H9 (cell line): ENCODE data around the gene FALEC. TPM values are rescaled to one million over a fixed set of nuclear protein-coding genes. Genes with fewer than 3 reads are reported as not detected.

ENCODE experiments used
- DNase-seq: peaks from one replicate; pipeline ENCODE4 v3.0.0-alpha.2; 2017
- H2AFZ ChIP-seq: one replicate; pipeline ENCODE4 v1.6.1; 2013; ENCODE audit warnings: mild to moderate bottlenecking, low read length, control low read depth, moderate library complexity
- H2AK5ac ChIP-seq: 2 replicates; pipeline ENCODE4 v1.6.1; 2013; ENCODE audit warnings: low read length, control low read depth, mixed read lengths; ENCODE audit not compliant: insufficient read length
- H2BK120ac ChIP-seq: one replicate; pipeline ENCODE4 v1.6.1; 2013; ENCODE audit warnings: low read depth, mild to moderate bottlenecking, low read length, control low read depth, inconsistent platforms; ENCODE audit not compliant: poor library complexity, severe bottlenecking
- H2BK12ac ChIP-seq: 2 replicates; pipeline ENCODE4 v1.6.1; 2013; ENCODE audit warnings: low read length, control low read depth, mixed read lengths, low read depth; ENCODE audit not compliant: insufficient read length
- H2BK15ac ChIP-seq: 2 replicates; pipeline ENCODE4 v1.6.1; 2013; ENCODE audit warnings: low read depth, low read length, control low read depth
- H2BK20ac ChIP-seq: one replicate; pipeline ENCODE4 v1.6.1; 2013; ENCODE audit warnings: low read depth, mild to moderate bottlenecking, low read length, control low read depth, inconsistent platforms; ENCODE audit not compliant: poor library complexity, severe bottlenecking
- H2BK5ac ChIP-seq: 2 replicates; pipeline ENCODE4 v1.6.1; 2013; ENCODE audit warnings: low read length, control low read depth, mixed read lengths; ENCODE audit not compliant: insufficient read length
- H3K14ac ChIP-seq: 2 replicates; pipeline ENCODE4 v1.6.1; 2013; ENCODE audit warnings: low read length, control low read depth; ENCODE audit not compliant: insufficient read depth
- H3K18ac ChIP-seq: 2 replicates; pipeline ENCODE4 v1.6.1; 2013; ENCODE audit warnings: low read depth, mild to moderate bottlenecking, mixed read lengths, low read length, control low read depth; ENCODE audit not compliant: insufficient read length
- H3K23ac ChIP-seq: 2 replicates; pipeline ENCODE4 v1.6.1; 2013; ENCODE audit warnings: low read length, control low read depth, mixed read lengths, low read depth; ENCODE audit not compliant: insufficient read length
- H3K23me2 ChIP-seq: 2 replicates; pipeline ENCODE4 v1.6.1; 2013; ENCODE audit warnings: low read depth, mild to moderate bottlenecking, mixed read lengths, low read length, control low read depth; ENCODE audit not compliant: insufficient read length, poor library complexity, severe bottlenecking
- H3K27ac ChIP-seq: 2 replicates; pipeline ENCODE4 v1.5.1; 2013; ENCODE audit warnings: low read length, control low read depth, mixed read lengths, low read depth; ENCODE audit not compliant: insufficient read length
- H3K27me3 ChIP-seq: 2 replicates; pipeline ENCODE4 v1.6.1; 2013; ENCODE audit warnings: low read length, control low read depth, inconsistent platforms; ENCODE audit not compliant: insufficient read depth
- H3K4ac ChIP-seq: 2 replicates; pipeline ENCODE4 v1.6.1; 2013; ENCODE audit warnings: low read depth, mild to moderate bottlenecking, control low read depth, inconsistent platforms, low read length, moderate library complexity
- H3K4me1 ChIP-seq: 2 replicates; pipeline ENCODE4 v1.6.1; 2013; ENCODE audit warnings: low read length, control low read depth, inconsistent platforms; ENCODE audit not compliant: insufficient read depth
- H3K4me2 ChIP-seq: 2 replicates; pipeline ENCODE4 v1.6.1; 2013; ENCODE audit warnings: low read length, control low read depth, mixed read lengths; ENCODE audit not compliant: insufficient read length, insufficient read depth
- H3K56ac ChIP-seq: 2 replicates; pipeline ENCODE4 v1.6.1; 2013; ENCODE audit warnings: low read depth, mild to moderate bottlenecking, mixed read lengths, low read length, control low read depth; ENCODE audit not compliant: insufficient read length
- H3K79me1 ChIP-seq: 2 replicates; pipeline ENCODE4 v1.6.1; 2013; ENCODE audit warnings: low read depth, mild to moderate bottlenecking, moderate library complexity, low read length, control low read depth, inconsistent platforms; ENCODE audit not compliant: insufficient read depth, poor library complexity, severe bottlenecking
- H3K79me2 ChIP-seq: 2 replicates; pipeline ENCODE4 v1.6.1; 2013; ENCODE audit warnings: low read length, control low read depth, inconsistent platforms; ENCODE audit not compliant: insufficient read depth
- H3K9ac ChIP-seq: 2 replicates; pipeline ENCODE4 v1.6.1; 2013; ENCODE audit warnings: low read length, control low read depth, mixed read lengths; ENCODE audit not compliant: insufficient read length; ENCODE audit errors: extremely low read depth
- H3K9me3 ChIP-seq: one replicate; pipeline ENCODE4 v1.6.1; 2013; ENCODE audit warnings: low read depth, low read length, inconsistent platforms; ENCODE audit not compliant: control insufficient read depth
- H3T11ph ChIP-seq: one replicate; pipeline ENCODE4 v1.6.1; 2013; ENCODE audit warnings: mild to moderate bottlenecking, low read length, control low read depth, inconsistent platforms
- H4K20me1 ChIP-seq: one replicate; pipeline ENCODE4 v1.6.1; 2013; ENCODE audit not compliant: control insufficient read depth, insufficient read length, insufficient read depth
- H4K5ac ChIP-seq: 2 replicates; pipeline ENCODE4 v1.6.1; 2013; ENCODE audit warnings: low read depth, mild to moderate bottlenecking, mixed read lengths, low read length, control low read depth; ENCODE audit not compliant: insufficient read length
- H4K8ac ChIP-seq: replicated peaks from 2 replicates; pipeline ENCODE4 v1.6.1; 2013; ENCODE audit warnings: low read length, control low read depth, mixed read lengths, low read depth; ENCODE audit not compliant: insufficient read length
- H4K91ac ChIP-seq: 2 replicates; pipeline ENCODE4 v1.6.1; 2013; ENCODE audit warnings: low read depth, mild to moderate bottlenecking, moderate library complexity, mixed read lengths, low read length, control low read depth; ENCODE audit not compliant: insufficient read length
- H3K27ac Mint-ChIP-seq, 3 experiments: 2 replicates in 2 of 3; 3 replicates in 1 of 3; pipeline ENCODE4 v1.8.0; 2020 to 2021; ENCODE audit warnings: mixed read lengths in 3 of 3, mild to moderate bottlenecking in 1 of 3, moderate library complexity in 1 of 3
- H3K27me3 Mint-ChIP-seq: 2 replicates; pipeline ENCODE4 v1.8.0; 2021; ENCODE audit warnings: low read depth, mild to moderate bottlenecking, moderate library complexity, mixed read lengths
- H3K36me3 Mint-ChIP-seq, 3 experiments: 2 replicates in 2 of 3; 3 replicates in 1 of 3; pipeline ENCODE4 v1.8.0; 2020 to 2021; ENCODE audit warnings: low read depth in 3 of 3, mixed read lengths in 3 of 3; ENCODE audit not compliant: insufficient read depth in 1 of 3
- H3K4me1 Mint-ChIP-seq, 2 experiments: 2 replicates each; pipeline ENCODE4 v1.8.0; 2020; ENCODE audit warnings: mixed read lengths in 2 of 2
- H3K4me3 Mint-ChIP-seq, 2 experiments: 2 replicates in 1 of 2; 3 replicates in 1 of 2; pipeline ENCODE4 v1.8.0; 2020 to 2021; ENCODE audit warnings: mild to moderate bottlenecking in 2 of 2, mixed read lengths in 2 of 2, moderate library complexity in 1 of 2
- H3K9me3 Mint-ChIP-seq, 2 experiments: 2 replicates in 1 of 2; 3 replicates in 1 of 2; pipeline ENCODE4 v1.8.0; 2020; ENCODE audit warnings: mild to moderate bottlenecking in 2 of 2, mixed read lengths in 2 of 2, moderate library complexity in 1 of 2
- WGBS: extraction: QIAGEN DNeasy Blood & Tissue Kit; methylation state at CpG from one replicate; pipeline ENCODE4 v1.1.7; 2013; ENCODE audit warnings: missing lambda C conversion rate, low lambda C conversion rate, mixed read lengths; ENCODE audit not compliant: insufficient read length; ENCODE audit errors: extremely low coverage; 5-methylcytosine and 5-hydroxymethylcytosine counted together
- total RNA-seq: library from RNA; stranded (reverse); gene quantifications from 2 replicates; pipeline ENCODE4 v1.2.1, GENCODE V29; 2021
- TF ChIP-seq, protein P1 (sequence below): fragments of 200-600 bp; sonication (generic); conservative IDR thresholded peaks from 3 replicates; pipeline ENCODE4 v1.8.0; 2021; ENCODE audit warnings: antibody characterized with exemption, mild to moderate bottlenecking

FALEC gene
- total RNA-seq, 1 experiment from 2014 or later = not detected

- no peaks in the 10 kb centered on the region for H3K4me1 ChIP-seq
- no peak for DNase-seq
- no peak overlapping the region for H4K91ac ChIP-seq
Measured at GRCh38 chr1:150479370-150479769, 36.2 kb upstream of the FALEC start.

More at GRCh38 chr1:150479370-150479769, 36.2 kb upstream of the FALEC start:
- no CpG with 5 or more reads among the region's 4 CpGs for WGBS
- no peaks in the 10 kb centered on the region for H3K4me1 Mint-ChIP-seq
- Histone ChIP-seq H3K4me2 (no peak overlapping the region), H3K56ac (no peak overlapping the region), H4K5ac (no peak overlapping the region), H3K27ac (no peak overlapping the region), H3K9ac (no peak overlapping the region), H3T11ph (no peak overlapping the region), H3K23ac (no peak overlapping the region), H2AK5ac (no peak overlapping the region), H3K27me3 (no peaks in the 10 kb centered on the region), H4K8ac (no peak overlapping the region), H2BK20ac (no peak overlapping the region), H2BK120ac (no peak overlapping the region), H4K20me1 (no peaks in the 10 kb centered on the region), H3K79me2 (no peaks in the 10 kb centered on the region), H2BK12ac (no peak overlapping the region), H3K9me3 (no peaks in the 10 kb centered on the region), H2BK15ac (no peak overlapping the region), H3K18ac (no peak overlapping the region), H3K14ac (no peak overlapping the region), H2BK5ac (no peak overlapping the region), H3K23me2 (no peaks in the 10 kb centered on the region), H3K79me1 (no peaks in the 10 kb centered on the region), H2AFZ (no peak overlapping the region), H3K4ac (no peak overlapping the region)
- H3K9me3 Mint-ChIP-seq = no peaks in the 10 kb centered on the region
- H3K27ac Mint-ChIP-seq = no peak overlapping the region
- H3K36me3 Mint-ChIP-seq = no peaks in the 10 kb centered on the region
- H3K4me3 Mint-ChIP-seq = no peak overlapping the region
- H3K27me3 Mint-ChIP-seq = peaks cover 6% of the 10 kb centered on the region
- TF ChIP-seq, protein P1, sequence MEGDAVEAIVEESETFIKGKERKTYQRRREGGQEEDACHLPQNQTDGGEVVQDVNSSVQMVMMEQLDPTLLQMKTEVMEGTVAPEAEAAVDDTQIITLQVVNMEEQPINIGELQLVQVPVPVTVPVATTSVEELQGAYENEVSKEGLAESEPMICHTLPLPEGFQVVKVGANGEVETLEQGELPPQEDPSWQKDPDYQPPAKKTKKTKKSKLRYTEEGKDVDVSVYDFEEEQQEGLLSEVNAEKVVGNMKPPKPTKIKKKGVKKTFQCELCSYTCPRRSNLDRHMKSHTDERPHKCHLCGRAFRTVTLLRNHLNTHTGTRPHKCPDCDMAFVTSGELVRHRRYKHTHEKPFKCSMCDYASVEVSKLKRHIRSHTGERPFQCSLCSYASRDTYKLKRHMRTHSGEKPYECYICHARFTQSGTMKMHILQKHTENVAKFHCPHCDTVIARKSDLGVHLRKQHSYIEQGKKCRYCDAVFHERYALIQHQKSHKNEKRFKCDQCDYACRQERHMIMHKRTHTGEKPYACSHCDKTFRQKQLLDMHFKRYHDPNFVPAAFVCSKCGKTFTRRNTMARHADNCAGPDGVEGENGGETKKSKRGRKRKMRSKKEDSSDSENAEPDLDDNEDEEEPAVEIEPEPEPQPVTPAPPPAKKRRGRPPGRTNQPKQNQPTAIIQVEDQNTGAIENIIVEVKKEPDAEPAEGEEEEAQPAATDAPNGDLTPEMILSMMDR = no peak
